A673 (cell line): Measurements from ENCODE around the gene DPPA4. TPM values are rescaled to one million over a fixed set of nuclear protein-coding genes. Genes with fewer than 3 reads are reported as not detected.

Experiments used
- Bru-seq: library from RNA; stranded (reverse); fragments of 400-500 nt; gene quantifications from one replicate; lab custom pipeline; 2021; lab: Mats Ljungman, UMichigan
- BruChase-seq, 2 experiments: library from RNA; stranded (reverse); fragments of 400-500 nt; gene quantifications; one replicate each; lab custom pipeline; 2021; lab: Mats Ljungman, UMichigan
- BruUV-seq: library from RNA; stranded (reverse); fragments of 400-500 nt; replicated peaks from 2 replicates; lab custom pipeline; 2021; lab: Mats Ljungman, UMichigan
- CTCF ChIA-PET: fragments of 300-600 bp; sonication (Branson Sonifier 250); formaldehyde crosslinking; loops from one replicate; lab custom pipeline; 2022; ENCODE audit warnings: antibody characterized with exemption; lab: Charles Lee
- POLR2A ChIA-PET: fragments of 300-600 bp; sonication (Branson Sonifier 250); formaldehyde crosslinking; loops from one replicate; lab custom pipeline; 2022; ENCODE audit warnings: antibody characterized with exemption; ENCODE audit not compliant: low non-redundant PET; lab: Charles Lee
- DNase-seq: peaks from one replicate; pipeline ENCODE4 v3.0.0-alpha.2; 2015; ENCODE audit warnings: low spot score
- H3K27ac ChIP-seq: fragments of 200-600 bp; sonication (generic); 2 replicates; pipeline ENCODE4 v1.5.1; 2016; ENCODE audit warnings: mixed run types, low read depth, mild to moderate bottlenecking, mixed read lengths, antibody characterized with exemption, low read length; ENCODE audit not compliant: poor library complexity, severe bottlenecking
- H3K27me3 ChIP-seq: fragments of 200-600 bp; sonication (generic); replicated peaks from 2 replicates; pipeline ENCODE4 v1.6.1; 2017; ENCODE audit warnings: mixed run types, low read depth, mild to moderate bottlenecking, mixed read lengths, antibody characterized with exemption, low read length; ENCODE audit not compliant: insufficient read depth, poor library complexity
- H3K36me3 ChIP-seq: fragments of 200-600 bp; sonication (generic); 2 replicates; pipeline ENCODE4 v1.6.1; 2016; ENCODE audit warnings: mixed run types, mild to moderate bottlenecking, mixed read lengths, antibody characterized with exemption, low read length; ENCODE audit not compliant: insufficient read depth, poor library complexity, severe bottlenecking
- H3K4me1 ChIP-seq: fragments of 200-600 bp; sonication (generic); 2 replicates; pipeline ENCODE4 v1.6.1; 2017; ENCODE audit warnings: mixed run types, mild to moderate bottlenecking, mixed read lengths, antibody characterized with exemption, low read length; ENCODE audit not compliant: insufficient read depth, poor library complexity, severe bottlenecking
- H3K4me3 ChIP-seq: fragments of 200-600 bp; sonication (generic); 2 replicates; pipeline ENCODE4 v1.5.1; 2016; ENCODE audit warnings: low read depth, mixed run types, mild to moderate bottlenecking, mixed read lengths, low read length; ENCODE audit not compliant: poor library complexity, severe bottlenecking
- H3K9me3 ChIP-seq: fragments of 200-600 bp; sonication (generic); 2 replicates; pipeline ENCODE4 v1.6.1; 2016; ENCODE audit warnings: mixed run types, low read depth, mild to moderate bottlenecking, mixed read lengths, antibody characterized with exemption, low read length; ENCODE audit not compliant: poor library complexity, severe bottlenecking
- CTCF ChIP-seq: fragments of 300-800, 200-600 bp; sonication (generic); conservative IDR thresholded peaks from 2 replicates; pipeline ENCODE4 v1.5.1; 2017; ENCODE audit warnings: low read depth, mild to moderate bottlenecking, antibody characterized with exemption, low read length, moderate library complexity, mixed read lengths
- EZH2 ChIP-seq: fragments of 200-600 bp; sonication (generic); IDR thresholded peaks from 2 replicates; pipeline ENCODE4 v1.6.1; 2017; ENCODE audit warnings: borderline replicate concordance, low read depth, mild to moderate bottlenecking, mixed read lengths, antibody characterized with exemption, low read length; ENCODE audit not compliant: poor library complexity, severe bottlenecking
- intact Hi-C: fragments of 100-400 bp; cut with micrococcal nuclease; formaldehyde crosslinking; loops from one replicate; pipeline ENCODE4 v1.10.0; 2022; ENCODE audit not compliant: unreplicated experiment
- long read RNA-seq: library from polyadenylated mRNA; stranded (forward); transcript quantifications from one replicate; pipeline ENCODE4 v2.0.0, GENCODE V29; 2022
- total RNA-seq: library from RNA; stranded (reverse); gene quantifications from 2 replicates; pipeline ENCODE4 v1.2.3, GENCODE V29; 2021

DPPA4 gene
- not detected in 2 replicates for total RNA-seq
- not detected for Bru-seq, nascent RNA
- not detected for BruChase-seq, experiment 1, labeled RNA remaining after a 2-hour chase
- BruChase-seq, experiment 2, labeled RNA remaining after a 6-hour chase, result percentile 7 among the genes with signal in this experiment
- long read RNA-seq, result 0 reads

GRCh38 chr3:109337393-109337792 is at the start of gene DPPA4:
TSS of gene DPPA4 (minus strand) at chr3:109337546. CDS start at chr3:109337517, 29 bp downstream.
- H3K9me3 ChIP-seq, result no peaks in the 10 kb centered on the region

GRCh38 chr3:109385442-109386318 is 48.3 kb upstream of the DPPA4 start:
- intact Hi-C loops, result no loop called here
- H3K27ac ChIP-seq, result no peak overlapping the region
- TF ChIP-seq CTCF, result no peak
- no peak for TF ChIP-seq EZH2
- H3K4me1 ChIP-seq, result no peaks in the 10 kb centered on the region
- POLR2A ChIA-PET, result no interaction called here
- no peaks in the 10 kb centered on the region for H3K36me3 ChIP-seq
- H3K9me3 ChIP-seq, result no peaks in the 10 kb centered on the region
- no peaks in the 10 kb centered on the region for H3K27me3 ChIP-seq
- CTCF ChIA-PET, result no interaction called here
- no TSS peak for BruUV-seq
- no peak for DNase-seq
- no peak overlapping the region for H3K4me3 ChIP-seq

More at GRCh38 chr3:109337393-109337792, at the start of gene DPPA4:
- intact Hi-C loops, result no loop called here
- TF ChIP-seq EZH2 (no peak), CTCF (no peak)
- ChIA-PET POLR2A (no interaction called here), CTCF (no interaction called here)
- Histone ChIP-seq H3K4me1 (no peaks in the 10 kb centered on the region), H3K36me3 (no peaks in the 10 kb centered on the region), H3K27me3 (no peaks in the 10 kb centered on the region), H3K4me3 (no peak within 1 kb of the TSS), H3K27ac (no peak within 1 kb of the TSS)
- no peak for DNase-seq
- BruUV-seq, result no TSS peak

GRCh38 chr3:109384164-109384563 is 46.8 kb upstream of the DPPA4 start:
- no peak for DNase-seq
- ChIA-PET POLR2A (no interaction called here), CTCF (no interaction called here)
- no TSS peak for BruUV-seq
- H3K9me3 ChIP-seq, result no peaks in the 10 kb centered on the region
- H3K27ac ChIP-seq, result no peak overlapping the region
- H3K36me3 ChIP-seq, result no peaks in the 10 kb centered on the region
- no peak overlapping the region for H3K4me3 ChIP-seq
- no peak for TF ChIP-seq EZH2
- no peaks in the 10 kb centered on the region for H3K27me3 ChIP-seq
- intact Hi-C loops, result no loop called here
- H3K4me1 ChIP-seq, result no peaks in the 10 kb centered on the region
